RWPE2 (cell line): Measurements from ENCODE around the gene TRAF1.

Experiments
- ATAC-seq: fragments of 200-7000 bp; cut with Tn5 transposase; 3 replicates; pipeline ENCODE4 v1.9.1; 2021; ENCODE audit warnings: low read depth
- DNase-seq: peaks from one replicate; pipeline ENCODE4 v3.0.0-alpha.2; 2020; ENCODE audit warnings: low spot score
- H3K27ac ChIP-seq: fragments of 450-650 bp; 2 replicates; pipeline ENCODE4 v1.5.1; 2017; ENCODE audit warnings: mild to moderate bottlenecking; ENCODE audit not compliant: poor library complexity, severe bottlenecking
- H3K27me3 ChIP-seq: fragments of 250-450 bp; sonication (Bioruptor Pico); 2 replicates; pipeline ENCODE4 v1.5.1; 2021; ENCODE audit warnings: mild to moderate bottlenecking, moderate library complexity; ENCODE audit not compliant: insufficient read depth, poor library complexity, severe bottlenecking
- H3K36me3 ChIP-seq: fragments of 250-450 bp; sonication (Bioruptor Pico); 2 replicates; pipeline ENCODE4 v1.5.1; 2020; ENCODE audit warnings: low read depth, mild to moderate bottlenecking, moderate library complexity
- H3K4me1 ChIP-seq: fragments of 250-450 bp; sonication (Bioruptor Pico); 2 replicates; pipeline ENCODE4 v1.5.1; 2021; ENCODE audit warnings: mild to moderate bottlenecking, moderate library complexity; ENCODE audit not compliant: insufficient read depth, poor library complexity, severe bottlenecking
- H3K4me3 ChIP-seq: fragments of 250-450 bp; sonication (Bioruptor Pico); 2 replicates; pipeline ENCODE4 v1.5.1; 2021; ENCODE audit warnings: mild to moderate bottlenecking, moderate library complexity; ENCODE audit not compliant: severe bottlenecking
- H3K9me3 ChIP-seq: fragments of 250-450 bp; sonication (Bioruptor Pico); 2 replicates; pipeline ENCODE4 v1.5.1; 2021; ENCODE audit warnings: mild to moderate bottlenecking, moderate library complexity; ENCODE audit not compliant: severe bottlenecking
- TF ChIP-seq, protein P1 (sequence below): fragments of 450-650 bp; IDR thresholded peaks from one replicate; pipeline ENCODE4 v1.5.1; 2017; ENCODE audit warnings: mild to moderate bottlenecking, moderate library complexity; ENCODE audit not compliant: poor library complexity, severe bottlenecking

TRAF1 gene

DNA sequence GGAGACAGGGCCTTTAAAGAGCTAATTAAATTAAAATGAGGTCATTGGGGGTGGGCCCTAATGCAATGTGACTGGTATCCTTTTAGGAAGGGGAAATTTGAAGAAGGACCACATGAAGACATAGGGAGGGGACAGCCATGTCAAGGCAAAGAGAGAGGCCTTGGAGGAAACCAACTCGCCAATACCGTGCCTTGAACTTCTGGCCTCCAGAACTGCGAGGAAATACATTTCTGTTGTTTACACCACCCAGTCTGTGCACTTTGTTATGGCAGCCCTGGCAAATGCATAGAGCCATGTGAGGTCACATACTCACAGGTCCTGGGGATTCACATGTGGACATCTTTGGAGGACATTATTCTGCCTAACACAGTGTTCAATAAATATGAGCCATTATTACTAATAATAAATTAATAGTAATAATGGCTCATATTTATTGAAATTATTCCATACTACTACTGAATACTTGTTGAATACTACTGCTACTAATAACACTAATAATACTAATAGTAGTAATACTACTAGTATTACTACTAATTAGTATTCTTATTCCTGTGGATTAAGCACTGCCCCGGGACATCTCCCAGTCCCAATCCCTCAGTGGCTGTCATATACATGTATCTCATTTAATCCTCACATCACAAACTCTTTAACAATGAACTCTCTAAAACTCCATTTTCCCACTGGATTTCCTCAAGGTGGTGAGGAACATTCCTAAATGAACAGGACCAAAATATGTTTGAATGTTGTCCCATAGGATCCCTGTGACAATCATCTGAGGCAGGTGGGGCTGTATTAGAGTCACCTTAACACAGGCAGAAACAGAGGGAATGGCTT lies 8.4 kb downstream of the TRAF1 start:
- no peaks in the 10 kb centered on the region for H3K36me3 ChIP-seq
- no peaks in the 10 kb centered on the region for H3K27me3 ChIP-seq
- no peak for DNase-seq
- no peak overlapping the region for H3K27ac ChIP-seq
- no peaks in the 10 kb centered on the region for H3K4me1 ChIP-seq
- H3K4me3 ChIP-seq, result no peak overlapping the region
- no peaks in the 10 kb centered on the region for H3K9me3 ChIP-seq
- TF ChIP-seq, protein P1, sequence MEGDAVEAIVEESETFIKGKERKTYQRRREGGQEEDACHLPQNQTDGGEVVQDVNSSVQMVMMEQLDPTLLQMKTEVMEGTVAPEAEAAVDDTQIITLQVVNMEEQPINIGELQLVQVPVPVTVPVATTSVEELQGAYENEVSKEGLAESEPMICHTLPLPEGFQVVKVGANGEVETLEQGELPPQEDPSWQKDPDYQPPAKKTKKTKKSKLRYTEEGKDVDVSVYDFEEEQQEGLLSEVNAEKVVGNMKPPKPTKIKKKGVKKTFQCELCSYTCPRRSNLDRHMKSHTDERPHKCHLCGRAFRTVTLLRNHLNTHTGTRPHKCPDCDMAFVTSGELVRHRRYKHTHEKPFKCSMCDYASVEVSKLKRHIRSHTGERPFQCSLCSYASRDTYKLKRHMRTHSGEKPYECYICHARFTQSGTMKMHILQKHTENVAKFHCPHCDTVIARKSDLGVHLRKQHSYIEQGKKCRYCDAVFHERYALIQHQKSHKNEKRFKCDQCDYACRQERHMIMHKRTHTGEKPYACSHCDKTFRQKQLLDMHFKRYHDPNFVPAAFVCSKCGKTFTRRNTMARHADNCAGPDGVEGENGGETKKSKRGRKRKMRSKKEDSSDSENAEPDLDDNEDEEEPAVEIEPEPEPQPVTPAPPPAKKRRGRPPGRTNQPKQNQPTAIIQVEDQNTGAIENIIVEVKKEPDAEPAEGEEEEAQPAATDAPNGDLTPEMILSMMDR, result no peak
- ATAC-seq, result no peak

DNA sequence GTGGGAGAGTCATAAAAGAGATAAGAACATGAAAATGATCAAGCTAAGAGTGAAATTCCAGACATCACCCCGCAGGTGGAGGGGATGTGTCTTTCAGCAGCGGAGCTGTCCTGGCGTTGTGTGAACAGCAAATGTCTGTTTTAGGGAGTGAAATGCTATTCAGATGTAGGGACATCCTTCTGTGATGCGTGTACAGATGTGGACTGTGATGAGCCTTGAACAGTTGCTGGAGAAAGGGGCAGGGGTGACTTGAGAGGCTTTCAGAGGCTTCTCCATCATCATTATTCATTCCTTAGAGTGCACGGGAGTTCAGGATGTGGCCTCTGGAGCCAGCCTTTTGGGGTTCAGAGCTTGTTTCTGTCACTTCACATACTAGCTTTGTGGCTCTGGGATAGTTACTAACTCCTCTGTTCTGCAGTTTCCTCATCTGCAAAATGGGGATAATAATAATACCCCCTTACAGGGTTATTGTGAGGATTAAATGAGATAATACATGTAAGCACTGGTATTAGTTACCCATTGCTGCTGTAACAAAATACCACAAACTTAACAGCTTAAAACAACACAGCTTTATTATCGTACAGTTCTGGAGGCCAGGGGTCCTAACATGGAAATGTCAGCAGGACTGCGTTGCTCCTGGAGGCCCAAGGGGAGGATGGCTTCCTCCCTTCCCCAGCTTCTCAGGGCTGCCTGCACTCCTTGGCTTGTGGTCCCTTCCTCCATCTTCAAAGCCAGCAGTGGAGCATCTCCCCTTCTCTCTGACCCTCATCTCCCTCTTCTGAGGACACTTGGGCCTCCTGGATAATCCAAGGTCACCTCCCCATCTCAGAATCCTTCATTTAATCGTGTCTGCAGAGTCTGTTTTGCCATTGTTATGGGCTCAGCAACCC lies 9.4 kb downstream of the TRAF1 start:
- no peaks in the 10 kb centered on the region for H3K36me3 ChIP-seq
- H3K4me3 ChIP-seq, result no peak overlapping the region
- H3K9me3 ChIP-seq, result no peaks in the 10 kb centered on the region
- ATAC-seq, result no peak
- no peak overlapping the region for H3K27ac ChIP-seq
- TF ChIP-seq, protein P1, result no peak
- DNase-seq, result no peak
- H3K4me1 ChIP-seq, result no peaks in the 10 kb centered on the region
- no peaks in the 10 kb centered on the region for H3K27me3 ChIP-seq

DNA sequence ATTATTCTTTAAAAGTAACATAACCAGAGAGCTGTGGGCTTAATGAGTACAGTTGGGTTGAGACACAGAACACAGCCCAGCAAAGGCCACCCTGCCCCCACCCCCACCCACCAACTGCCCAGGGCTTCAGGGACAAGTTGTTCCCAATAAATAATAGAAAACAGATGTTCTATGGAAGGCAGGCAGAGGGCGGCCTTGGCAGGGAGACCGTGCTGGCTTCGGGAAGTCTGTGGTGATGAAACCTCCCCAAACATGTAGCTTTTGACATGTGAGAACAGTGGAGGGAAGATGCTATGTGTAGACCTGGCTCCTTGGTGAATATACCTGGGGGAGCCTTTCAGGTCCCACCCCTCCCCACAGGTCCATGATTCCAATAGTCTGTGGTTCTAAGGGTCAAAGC lies 10.0 kb downstream of the TRAF1 start:
- no peaks in the 10 kb centered on the region for H3K4me1 ChIP-seq
- no peak overlapping the region for H3K27ac ChIP-seq
- no peak overlapping the region for H3K4me3 ChIP-seq
- DNase-seq, result no peak
- no peaks in the 10 kb centered on the region for H3K9me3 ChIP-seq
- H3K27me3 ChIP-seq, result no peaks in the 10 kb centered on the region
- 0 out of 3 replicates have a peak, but pooled peaks have one; percentile 18 for ATAC-seq
- no peaks in the 10 kb centered on the region for H3K36me3 ChIP-seq
- TF ChIP-seq, protein P1, result peak; percentile 32

DNA sequence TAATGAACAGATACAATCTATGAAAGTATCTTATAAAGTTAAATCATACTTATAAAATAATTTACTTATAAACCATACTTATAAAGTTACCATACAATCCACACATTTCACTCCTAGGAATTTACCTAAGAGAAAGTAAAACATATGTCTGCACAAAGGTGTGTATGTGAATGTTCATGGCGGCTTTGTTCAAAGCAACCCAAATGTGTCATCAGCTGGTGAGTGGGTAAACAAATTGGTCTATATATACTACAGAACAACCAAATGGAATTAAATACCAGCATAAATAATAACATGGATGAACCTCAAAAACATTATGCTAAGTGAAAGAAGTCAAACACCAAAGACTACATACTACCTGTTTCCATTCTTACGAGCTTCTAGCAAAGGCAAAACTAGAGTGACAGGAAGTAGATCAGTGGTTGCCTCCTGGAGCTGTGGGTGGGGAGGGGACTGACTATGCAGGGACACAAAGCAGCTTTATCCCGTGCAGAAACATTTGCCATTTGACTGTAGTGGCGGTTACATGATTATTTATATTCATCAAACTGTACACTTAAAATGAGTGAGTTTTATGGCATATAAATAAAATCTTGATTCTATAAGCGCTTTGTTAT lies 10.6 kb downstream of the TRAF1 start:
- H3K36me3 ChIP-seq, result no peaks in the 10 kb centered on the region
- H3K27ac ChIP-seq, result no peak overlapping the region
- TF ChIP-seq, protein P1, result no peak
- H3K4me1 ChIP-seq, result no peaks in the 10 kb centered on the region
- H3K9me3 ChIP-seq, result no peaks in the 10 kb centered on the region
- DNase-seq, result no peak
- H3K4me3 ChIP-seq, result no peak overlapping the region
- no peak for ATAC-seq
- H3K27me3 ChIP-seq, result no peaks in the 10 kb centered on the region
